HepG2 (cell line): ENCODE data around the gene RUBCNL. TPM values are rescaled to one million over a fixed set of nuclear protein-coding genes. Genes with fewer than 3 reads are reported as not detected.

ENCODE experiments used
- ATAC-seq: fragments of 200-7000 bp; cut with Tn5 transposase; 3 replicates; pipeline ENCODE4 v1.9.1; 2020; ENCODE audit warnings: mild to moderate bottlenecking, moderate library complexity
- BruUV-seq: library from RNA; stranded (reverse); fragments of 400-500 nt; replicated peaks from 2 replicates; lab custom pipeline; 2021; lab: Mats Ljungman, UMichigan
- CTCF ChIA-PET: fragments of 300-600 bp; formaldehyde crosslinking; extraction: SDS; loops from one replicate; lab custom pipeline; 2021; ENCODE audit warnings: low total read pairs, inconsistent platforms, low intra/inter-chr PET ratio; lab: Yijun Ruan, JAX
- POLR2A ChIA-PET: fragments of 350-600 bp; sonication (Branson Sonifier 250); formaldehyde crosslinking; loops from one replicate; lab custom pipeline; 2020; ENCODE audit warnings: antibody characterized with exemption, inconsistent platforms; lab: Yijun Ruan, JAX
- DNase-seq: peaks from one replicate; pipeline ENCODE4 v3.0.0-alpha.2; 2015; ENCODE audit warnings: low spot score
- FAIRE-seq: peaks from 3 replicates; lab custom pipeline; 2011; peaks lifted over from hg19 to GRCh38; lab: Jason Lieb, UNC
- H2AFZ ChIP-seq: one replicate; pipeline ENCODE4 v1.6.1; 2011; ENCODE audit warnings: low read length, inconsistent platforms
- H3K27ac ChIP-seq: fragments of 300-600 bp; 3 replicates; pipeline ENCODE4 v1.8.0; 2011; ENCODE audit warnings: mixed run types, mild to moderate bottlenecking, mixed read lengths, low read length, inconsistent platforms; ENCODE audit not compliant: insufficient read depth; ENCODE audit errors: extremely low read length
- H3K27me3 ChIP-seq, 2 experiments: fragments of 200-600 bp in 1 of 2; 2 replicates in 1 of 2; 3 replicates in 1 of 2; pipeline versions ENCODE4 v1.6.0 to v1.8.0; 2011; ENCODE audit warnings: low read length in 2 of 2, mild to moderate bottlenecking in 2 of 2, moderate library complexity in 2 of 2, inconsistent platforms in 1 of 2; ENCODE audit not compliant: insufficient read depth in 2 of 2, control insufficient read depth in 1 of 2
- H3K36me3 ChIP-seq, 2 experiments: fragments of 200-600 bp in 1 of 2; replicated peaks in 1 of 2; 2 replicates in 1 of 2; 3 replicates in 1 of 2; pipeline versions ENCODE4 v1.5.1 to v1.8.0; 2011; ENCODE audit warnings: low read length in 2 of 2, inconsistent platforms in 1 of 2; ENCODE audit not compliant: insufficient read depth in 2 of 2, control insufficient read depth in 1 of 2
- H3K4me1 ChIP-seq: 2 replicates; pipeline ENCODE4 v1.5.1; 2012; ENCODE audit warnings: low read length, inconsistent platforms; ENCODE audit not compliant: insufficient read depth
- H3K4me2 ChIP-seq: 2 replicates; pipeline ENCODE4 v1.6.0; 2011; ENCODE audit warnings: low read depth, low read length, inconsistent platforms
- H3K4me3 ChIP-seq, 3 experiments: fragments of 200-600 bp in 1 of 3; sonication (generic), shearing (Covaris generic) in 1 of 3; replicated peaks in 1 of 3; 2 replicates each; pipeline ENCODE4 v1.5.1; 2011 to 2016; ENCODE audit warnings: low read length in 3 of 3, inconsistent platforms in 2 of 3, low read depth in 2 of 3, mild to moderate bottlenecking in 2 of 3, control low read depth in 1 of 3, mixed read lengths in 1 of 3; ENCODE audit not compliant: insufficient read depth in 1 of 3
- H3K79me2 ChIP-seq: one replicate; pipeline ENCODE4 v1.6.1; 2011; ENCODE audit warnings: low read length, inconsistent platforms; ENCODE audit not compliant: insufficient read depth
- H3K9ac ChIP-seq: 2 replicates; pipeline ENCODE4 v1.6.0; 2011; ENCODE audit warnings: mild to moderate bottlenecking, low read depth, low read length, inconsistent platforms; ENCODE audit not compliant: insufficient read depth
- H3K9me3 ChIP-seq: 2 replicates; pipeline ENCODE4 v1.5.1; 2012; ENCODE audit warnings: mild to moderate bottlenecking, low read length
- H4K20me1 ChIP-seq: 2 replicates; pipeline ENCODE4 v1.6.0; 2011; ENCODE audit warnings: inconsistent platforms, mild to moderate bottlenecking, low read length, moderate library complexity; ENCODE audit not compliant: insufficient read depth
- EHMT2 ChIP-seq: fragments of 200-600 bp; sonication (generic); IDR thresholded peaks from 2 replicates; pipeline ENCODE4 v1.7.0; 2017; ENCODE audit warnings: antibody characterized with exemption, low read depth, low read length, borderline replicate concordance
- HMG20A ChIP-seq: IDR thresholded peaks from 2 replicates; pipeline ENCODE4 v1.6.1; 2016; ENCODE audit warnings: borderline replicate concordance
- HNRNPLL ChIP-seq: fragments of 200-400 bp; formaldehyde crosslinking; IDR thresholded peaks from 2 replicates; pipeline ENCODE4 v1.6.1; 2017; ENCODE audit warnings: mild to moderate bottlenecking, low read depth, low read length; ENCODE audit not compliant: poor library complexity, severe bottlenecking
- NR2C2 ChIP-seq: sonication (generic); formaldehyde crosslinking; IDR thresholded peaks from 2 replicates; pipeline ENCODE4 v1.4.0; 2020; ENCODE audit warnings: missing genetic modification reagents, mild to moderate bottlenecking, moderate library complexity, borderline replicate concordance
- SYNCRIP ChIP-seq: fragments of 200-400 bp; formaldehyde crosslinking; IDR thresholded peaks from 2 replicates; pipeline ENCODE4 v1.6.1; 2018; ENCODE audit warnings: mild to moderate bottlenecking, low read depth, low read length; ENCODE audit not compliant: insufficient read depth
- ZMYM2 ChIP-seq: sonication (generic); formaldehyde crosslinking; IDR thresholded peaks from 2 replicates; pipeline ENCODE4 v1.8.0; 2022; ENCODE audit warnings: mild to moderate bottlenecking, missing genetic modification reagents
- ZNF33B ChIP-seq: sonication (generic); formaldehyde crosslinking; IDR thresholded peaks from 2 replicates; pipeline ENCODE4 v1.5.1; 2020; ENCODE audit warnings: mild to moderate bottlenecking, missing genetic modification reagents
- ZNF430 ChIP-seq: sonication (generic); formaldehyde crosslinking; IDR thresholded peaks from 2 replicates; pipeline ENCODE4 v1.9.0; 2021; ENCODE audit warnings: mild to moderate bottlenecking, missing genetic modification reagents
- WGBS: methylation state at CpG from one replicate; pipeline ENCODE4 v1.1.6; 2017; ENCODE audit warnings: low lambda C conversion rate; 5-methylcytosine and 5-hydroxymethylcytosine counted together
- in situ Hi-C: cut with HindIII; loops from 2 replicates; pipeline ENCODE4 v1.10.0; 2017; ENCODE audit warnings: low pct_unique_long_range_greater_than_20kb; ENCODE audit not compliant: extremely low pct_ligation_motif_present
- intact Hi-C: fragments of 100-400 bp; cut with micrococcal nuclease; formaldehyde crosslinking; loops from one replicate; pipeline ENCODE4 v1.10.0; 2022; ENCODE audit not compliant: unreplicated experiment
- polyA plus RNA-seq, 8 experiments: library from polyadenylated mRNA; depleted of rRNA in 3 of 8; stranded (reverse) in 7 of 8; unstranded in 1 of 8; fragments of >200 nt; fragmentation: Illumina TruSeq in 4 of 8; extraction: Trizol in 4 of 8; gene quantifications; 2 replicates each; pipeline versions ENCODE4 v1.2.1 to v1.2.3, GENCODE V29; 2011 to 2016; ENCODE audit warnings: low read depth in 4 of 8, missing spikeins in 1 of 8, mixed read lengths in 1 of 8; ENCODE audit not compliant: insufficient read depth in 1 of 8
- total RNA-seq, 5 experiments: library from RNA; depleted of rRNA; stranded (reverse); fragments of >200 nt; fragmentation: Illumina TruSeq; extraction: Trizol; gene quantifications; 2 replicates each; pipeline ENCODE4 v1.2.3, GENCODE V29; 2016; ENCODE audit warnings: low read depth in 1 of 5
- TF ChIP-seq, protein P1 (sequence below): sonication (generic); formaldehyde crosslinking; conservative IDR thresholded peaks from 2 replicates; pipeline ENCODE4 v1.8.0; 2022; ENCODE audit warnings: missing genetic modification reagents
- TF ChIP-seq, protein P2 (sequence below): sonication (generic); formaldehyde crosslinking; IDR thresholded peaks from 2 replicates; pipeline ENCODE4 v1.5.0; 2020; ENCODE audit warnings: mild to moderate bottlenecking, low read depth, missing genetic modification reagents, borderline replicate concordance
- TF ChIP-seq, protein P3 (sequence below): IDR thresholded peaks from 2 replicates; pipeline ENCODE4 v1.6.1; 2016; ENCODE audit warnings: missing biosample characterization, missing genetic modification reagents, low read depth
- TF ChIP-seq, protein P4 (sequence below): sonication (generic); formaldehyde crosslinking; IDR thresholded peaks from 2 replicates; pipeline ENCODE4 v1.9.0; 2021; ENCODE audit warnings: missing genetic modification reagents, borderline replicate concordance
- TF ChIP-seq, protein P5 (sequence below): sonication (generic); formaldehyde crosslinking; IDR thresholded peaks from 2 replicates; pipeline ENCODE4 v1.4.0; 2020; ENCODE audit warnings: missing genetic modification reagents
- TF ChIP-seq, protein P6 (sequence below): IDR thresholded peaks from 2 replicates; pipeline ENCODE4 v1.6.1; 2016; ENCODE audit warnings: low read depth, borderline replicate concordance

RUBCNL gene
- total and polyA plus RNA-seq, 2 of the 13 experiments (the other 11 are each of a cell fraction or from before 2014, with no cell fraction given) = not detected

DNA sequence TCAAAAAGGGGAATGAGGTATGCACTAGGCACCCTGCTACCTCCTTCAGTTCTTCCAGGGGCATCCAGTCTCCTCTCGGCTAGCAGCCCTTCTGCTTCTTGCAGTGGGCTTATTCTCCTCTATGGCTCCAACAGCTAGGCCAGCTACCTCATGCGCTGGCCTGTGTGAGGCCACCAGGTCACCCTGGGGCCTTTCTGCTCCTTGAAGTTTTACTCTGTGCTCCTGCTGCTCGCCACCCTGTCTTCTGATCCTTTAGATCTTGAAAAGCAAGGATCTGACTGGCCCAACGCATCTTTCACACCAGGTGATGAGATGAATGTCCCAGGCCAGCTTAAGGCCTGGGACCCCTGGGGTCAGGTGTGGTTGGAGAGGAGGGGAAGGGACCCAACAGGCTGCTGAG, 66.2 kb downstream of the RUBCNL start:
- Histone ChIP-seq H3K4me2 (no peak overlapping the region), H4K20me1 (no peaks in the 10 kb centered on the region), H3K4me1 (no peaks in the 10 kb centered on the region), H3K79me2 (no peaks in the 10 kb centered on the region), H3K27ac (no peak overlapping the region), H3K4me3 (no peak overlapping the region), H3K9me3 (no peaks in the 10 kb centered on the region), H3K36me3 (no peaks in the 10 kb centered on the region), H2AFZ (no peak overlapping the region), H3K27me3 (peaks cover 0 to 12% of the 10 kb centered on the region in 2 experiments; a peak in 3 of 5 replicates), H3K9ac (no peak overlapping the region)
- intact Hi-C loops = loop anchor here (2.0 kb wide), 1 partner anchor 514 kb away; no protein-coding TSS in a partner anchor
- ATAC-seq (peak; percentile 53), FAIRE-seq (no peak), DNase-seq (no peak)
- ChIA-PET POLR2A (no interaction called here), CTCF (no interaction called here)
- WGBS = 49% methylated on average over 4 of the region's 4 CpGs
- in situ Hi-C loops = no loop called here
- no TSS peak for BruUV-seq
- TF ChIP-seq, protein P1, sequence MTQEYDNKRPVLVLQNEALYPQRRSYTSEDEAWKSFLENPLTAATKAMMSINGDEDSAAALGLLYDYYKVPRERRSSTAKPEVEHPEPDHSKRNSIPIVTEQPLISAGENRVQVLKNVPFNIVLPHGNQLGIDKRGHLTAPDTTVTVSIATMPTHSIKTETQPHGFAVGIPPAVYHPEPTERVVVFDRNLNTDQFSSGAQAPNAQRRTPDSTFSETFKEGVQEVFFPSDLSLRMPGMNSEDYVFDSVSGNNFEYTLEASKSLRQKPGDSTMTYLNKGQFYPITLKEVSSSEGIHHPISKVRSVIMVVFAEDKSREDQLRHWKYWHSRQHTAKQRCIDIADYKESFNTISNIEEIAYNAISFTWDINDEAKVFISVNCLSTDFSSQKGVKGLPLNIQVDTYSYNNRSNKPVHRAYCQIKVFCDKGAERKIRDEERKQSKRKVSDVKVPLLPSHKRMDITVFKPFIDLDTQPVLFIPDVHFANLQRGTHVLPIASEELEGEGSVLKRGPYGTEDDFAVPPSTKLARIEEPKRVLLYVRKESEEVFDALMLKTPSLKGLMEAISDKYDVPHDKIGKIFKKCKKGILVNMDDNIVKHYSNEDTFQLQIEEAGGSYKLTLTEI = no peak
- TF ChIP-seq HMG20A (CRISPR knock-in tag) (no peak), EHMT2 (no peak), SYNCRIP (no peak), NR2C2 (CRISPR knock-in tag) (no peak), HNRNPLL (no peak), ZNF430 (CRISPR knock-in tag) (no peak), ZNF33B (CRISPR knock-in tag) (no peak), ZMYM2 (CRISPR knock-in tag) (no peak)
- TF ChIP-seq, protein P2, sequence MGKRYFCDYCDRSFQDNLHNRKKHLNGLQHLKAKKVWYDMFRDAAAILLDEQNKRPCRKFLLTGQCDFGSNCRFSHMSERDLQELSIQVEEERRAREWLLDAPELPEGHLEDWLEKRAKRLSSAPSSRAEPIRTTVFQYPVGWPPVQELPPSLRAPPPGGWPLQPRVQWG (CRISPR knock-in tag) = no peak
- TF ChIP-seq, protein P3, sequence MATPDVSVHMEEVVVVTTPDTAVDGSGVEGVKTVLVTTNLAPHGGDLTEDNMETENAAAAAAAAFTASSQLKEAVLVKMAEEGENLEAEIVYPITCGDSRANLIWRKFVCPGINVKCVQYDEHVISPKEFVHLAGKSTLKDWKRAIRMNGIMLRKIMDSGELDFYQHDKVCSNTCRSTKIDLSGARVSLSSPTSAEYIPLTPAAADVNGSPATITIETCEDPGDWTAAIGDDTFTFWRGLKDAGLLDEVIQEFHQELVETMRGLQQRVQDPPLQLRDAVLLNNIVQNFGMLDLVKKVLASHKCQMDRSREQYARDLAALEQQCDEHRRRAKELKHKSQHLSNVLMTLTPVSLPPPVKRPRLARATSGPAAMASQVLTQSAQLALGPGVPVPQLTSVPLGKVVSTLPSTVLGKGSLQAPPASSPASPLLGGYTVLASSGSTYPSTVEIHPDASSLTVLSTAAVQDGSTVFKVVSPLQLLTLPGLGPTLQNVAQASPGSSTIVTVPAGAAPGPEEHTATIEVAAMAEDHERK (CRISPR knock-in tag) = no peak
- TF ChIP-seq, protein P4, sequence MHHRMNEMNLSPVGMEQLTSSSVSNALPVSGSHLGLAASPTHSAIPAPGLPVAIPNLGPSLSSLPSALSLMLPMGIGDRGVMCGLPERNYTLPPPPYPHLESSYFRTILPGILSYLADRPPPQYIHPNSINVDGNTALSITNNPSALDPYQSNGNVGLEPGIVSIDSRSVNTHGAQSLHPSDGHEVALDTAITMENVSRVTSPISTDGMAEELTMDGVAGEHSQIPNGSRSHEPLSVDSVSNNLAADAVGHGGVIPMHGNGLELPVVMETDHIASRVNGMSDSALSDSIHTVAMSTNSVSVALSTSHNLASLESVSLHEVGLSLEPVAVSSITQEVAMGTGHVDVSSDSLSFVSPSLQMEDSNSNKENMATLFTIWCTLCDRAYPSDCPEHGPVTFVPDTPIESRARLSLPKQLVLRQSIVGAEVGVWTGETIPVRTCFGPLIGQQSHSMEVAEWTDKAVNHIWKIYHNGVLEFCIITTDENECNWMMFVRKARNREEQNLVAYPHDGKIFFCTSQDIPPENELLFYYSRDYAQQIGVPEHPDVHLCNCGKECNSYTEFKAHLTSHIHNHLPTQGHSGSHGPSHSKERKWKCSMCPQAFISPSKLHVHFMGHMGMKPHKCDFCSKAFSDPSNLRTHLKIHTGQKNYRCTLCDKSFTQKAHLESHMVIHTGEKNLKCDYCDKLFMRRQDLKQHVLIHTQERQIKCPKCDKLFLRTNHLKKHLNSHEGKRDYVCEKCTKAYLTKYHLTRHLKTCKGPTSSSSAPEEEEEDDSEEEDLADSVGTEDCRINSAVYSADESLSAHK = no peak
- TF ChIP-seq, protein P5, sequence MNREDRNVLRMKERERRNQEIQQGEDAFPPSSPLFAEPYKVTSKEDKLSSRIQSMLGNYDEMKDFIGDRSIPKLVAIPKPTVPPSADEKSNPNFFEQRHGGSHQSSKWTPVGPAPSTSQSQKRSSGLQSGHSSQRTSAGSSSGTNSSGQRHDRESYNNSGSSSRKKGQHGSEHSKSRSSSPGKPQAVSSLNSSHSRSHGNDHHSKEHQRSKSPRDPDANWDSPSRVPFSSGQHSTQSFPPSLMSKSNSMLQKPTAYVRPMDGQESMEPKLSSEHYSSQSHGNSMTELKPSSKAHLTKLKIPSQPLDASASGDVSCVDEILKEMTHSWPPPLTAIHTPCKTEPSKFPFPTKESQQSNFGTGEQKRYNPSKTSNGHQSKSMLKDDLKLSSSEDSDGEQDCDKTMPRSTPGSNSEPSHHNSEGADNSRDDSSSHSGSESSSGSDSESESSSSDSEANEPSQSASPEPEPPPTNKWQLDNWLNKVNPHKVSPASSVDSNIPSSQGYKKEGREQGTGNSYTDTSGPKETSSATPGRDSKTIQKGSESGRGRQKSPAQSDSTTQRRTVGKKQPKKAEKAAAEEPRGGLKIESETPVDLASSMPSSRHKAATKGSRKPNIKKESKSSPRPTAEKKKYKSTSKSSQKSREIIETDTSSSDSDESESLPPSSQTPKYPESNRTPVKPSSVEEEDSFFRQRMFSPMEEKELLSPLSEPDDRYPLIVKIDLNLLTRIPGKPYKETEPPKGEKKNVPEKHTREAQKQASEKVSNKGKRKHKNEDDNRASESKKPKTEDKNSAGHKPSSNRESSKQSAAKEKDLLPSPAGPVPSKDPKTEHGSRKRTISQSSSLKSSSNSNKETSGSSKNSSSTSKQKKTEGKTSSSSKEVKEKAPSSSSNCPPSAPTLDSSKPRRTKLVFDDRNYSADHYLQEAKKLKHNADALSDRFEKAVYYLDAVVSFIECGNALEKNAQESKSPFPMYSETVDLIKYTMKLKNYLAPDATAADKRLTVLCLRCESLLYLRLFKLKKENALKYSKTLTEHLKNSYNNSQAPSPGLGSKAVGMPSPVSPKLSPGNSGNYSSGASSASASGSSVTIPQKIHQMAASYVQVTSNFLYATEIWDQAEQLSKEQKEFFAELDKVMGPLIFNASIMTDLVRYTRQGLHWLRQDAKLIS (CRISPR knock-in tag) = no peak
- TF ChIP-seq, protein P6, sequence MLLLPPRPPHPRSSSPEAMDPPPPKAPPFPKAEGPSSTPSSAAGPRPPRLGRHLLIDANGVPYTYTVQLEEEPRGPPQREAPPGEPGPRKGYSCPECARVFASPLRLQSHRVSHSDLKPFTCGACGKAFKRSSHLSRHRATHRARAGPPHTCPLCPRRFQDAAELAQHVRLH (CRISPR knock-in tag) = no peak
